IMR-90 (cell line): ENCODE measurements around the gene ABR. TPM values are rescaled to one million over a fixed set of nuclear protein-coding genes. Genes with fewer than 3 reads are reported as not detected.

Source experiments
- ATAC-seq: fragments of 200-7000 bp; cut with Tn5 transposase; 2 replicates; pipeline ENCODE4 v1.9.1; 2020; ENCODE audit warnings: low read depth, mild to moderate bottlenecking, moderate library complexity
- BruUV-seq: library from RNA; stranded (reverse); fragments of 400-500 nt; replicated peaks from 2 replicates; lab custom pipeline; 2021; lab: Mats Ljungman, UMichigan
- CTCF ChIA-PET: fragments of 300-600 bp; formaldehyde crosslinking; extraction: SDS; loops from one replicate; lab custom pipeline; 2021; ENCODE audit warnings: antibody characterized with exemption; lab: Yijun Ruan, JAX
- POLR2A ChIA-PET: fragments of 300-600 bp; sonication (Branson Sonifier 250); formaldehyde crosslinking; loops from one replicate; lab custom pipeline; 2022; ENCODE audit warnings: antibody characterized with exemption; ENCODE audit not compliant: unreplicated experiment; lab: Charles Lee
- DNase-seq: peaks from one replicate; pipeline ENCODE4 v3.0.0; 2013
- H2AFZ ChIP-seq: replicated peaks from 2 replicates; pipeline ENCODE3; 2013; ENCODE audit warnings: low read length, mild to moderate bottlenecking; ENCODE audit not compliant: poor library complexity
- H2AK5ac ChIP-seq: 2 replicates; pipeline ENCODE4 v1.6.1; 2013; ENCODE audit warnings: low read depth, low read length, inconsistent platforms
- H2AK9ac ChIP-seq: replicated peaks from 2 replicates; pipeline ENCODE3; 2013; ENCODE audit warnings: mild to moderate bottlenecking, low read depth, low read length, moderate library complexity; ENCODE audit not compliant: poor library complexity
- H2BK120ac ChIP-seq: 2 replicates; pipeline ENCODE4 v1.6.1; 2013; ENCODE audit warnings: low read depth, low read length, inconsistent platforms
- H2BK15ac ChIP-seq: 3 replicates; pipeline ENCODE4 v1.6.1; 2013; ENCODE audit warnings: low read depth, low read length, inconsistent platforms
- H2BK20ac ChIP-seq: 2 replicates; pipeline ENCODE4 v1.6.1; 2013; ENCODE audit warnings: low read depth, mild to moderate bottlenecking, inconsistent platforms, low read length, moderate library complexity
- H2BK5ac ChIP-seq: 2 replicates; pipeline ENCODE4 v1.6.1; 2013; ENCODE audit warnings: mild to moderate bottlenecking, low read depth, low read length, inconsistent platforms; ENCODE audit not compliant: poor library complexity, severe bottlenecking
- H3K14ac ChIP-seq: replicated peaks from 2 replicates; pipeline ENCODE4 v1.6.1; 2013; ENCODE audit warnings: low read depth, low read length, inconsistent platforms
- H3K18ac ChIP-seq: 2 replicates; pipeline ENCODE4 v1.6.1; 2013; ENCODE audit warnings: low read depth, low read length, control low read depth
- H3K23ac ChIP-seq: 2 replicates; pipeline ENCODE4 v1.6.1; 2013; ENCODE audit warnings: low read depth, low read length, inconsistent platforms
- H3K27ac ChIP-seq: 2 replicates; pipeline ENCODE4 v1.5.1; 2013; ENCODE audit warnings: mild to moderate bottlenecking, control low read depth, low read length; ENCODE audit not compliant: insufficient read depth
- H3K27me3 ChIP-seq: 2 replicates; pipeline ENCODE4 v1.6.1; 2013; ENCODE audit warnings: low read length; ENCODE audit not compliant: control insufficient read depth, insufficient read depth
- H3K36me3 ChIP-seq: 2 replicates; pipeline ENCODE4 v1.6.1; 2013; ENCODE audit warnings: low read length, mixed read lengths; ENCODE audit not compliant: control insufficient read depth, insufficient read depth
- H3K4ac ChIP-seq: 2 replicates; pipeline ENCODE4 v1.6.1; 2013; ENCODE audit warnings: low read depth, low read length, inconsistent platforms
- H3K4me1 ChIP-seq: 2 replicates; pipeline ENCODE4 v1.6.1; 2013; ENCODE audit warnings: low read length, mixed read lengths; ENCODE audit not compliant: control insufficient read depth, insufficient read depth
- H3K4me2 ChIP-seq: 2 replicates; pipeline ENCODE4 v1.6.1; 2013; ENCODE audit warnings: low read depth, mild to moderate bottlenecking, control low read depth, low read length, moderate library complexity
- H3K4me3 ChIP-seq: 2 replicates; pipeline ENCODE4 v1.5.1; 2013; ENCODE audit warnings: low read depth, mild to moderate bottlenecking, control low read depth, low read length, moderate library complexity; ENCODE audit not compliant: insufficient read depth
- H3K56ac ChIP-seq: 2 replicates; pipeline ENCODE4 v1.6.1; 2013; ENCODE audit warnings: low read length, inconsistent platforms; ENCODE audit not compliant: insufficient read depth; ENCODE audit errors: extremely low read depth
- H3K79me1 ChIP-seq, 2 experiments: 2 replicates each; pipeline ENCODE4 v1.6.1; 2013; ENCODE audit warnings: low read length in 2 of 2, inconsistent platforms in 1 of 2, low read depth in 1 of 2
- H3K9ac ChIP-seq: 2 replicates; pipeline ENCODE4 v1.6.1; 2013; ENCODE audit warnings: low read depth, low read length, control low read depth
- H3K9me1 ChIP-seq: 2 replicates; pipeline ENCODE4 v1.6.1; 2013; ENCODE audit warnings: low read length, inconsistent platforms; ENCODE audit not compliant: insufficient read depth
- H3K9me3 ChIP-seq: 2 replicates; pipeline ENCODE4 v1.6.1; 2013; ENCODE audit warnings: low read length; ENCODE audit not compliant: control insufficient read depth, insufficient read depth
- H4K20me1 ChIP-seq: 2 replicates; pipeline ENCODE4 v1.6.1; 2013; ENCODE audit warnings: low read length, inconsistent platforms; ENCODE audit not compliant: insufficient read depth
- H4K5ac ChIP-seq: 2 replicates; pipeline ENCODE4 v1.6.1; 2013; ENCODE audit warnings: mild to moderate bottlenecking, low read depth, low read length, control low read depth
- H4K8ac ChIP-seq, 2 experiments: 2 replicates each; pipeline ENCODE4 v1.6.1; 2013; ENCODE audit warnings: low read depth in 2 of 2, low read length in 2 of 2, control low read depth in 1 of 2, inconsistent platforms in 1 of 2
- H4K91ac ChIP-seq: 2 replicates; pipeline ENCODE4 v1.6.1; 2013; ENCODE audit warnings: low read depth, low read length, inconsistent platforms; ENCODE audit not compliant: insufficient read depth
- FOS ChIP-seq: fragments of 150-350 bp; IDR thresholded peaks from 2 replicates; pipeline ENCODE4 v1.6.1; 2016; ENCODE audit warnings: low read depth, low read length
- MAFK ChIP-seq: IDR thresholded peaks from 2 replicates; pipeline ENCODE4 v1.6.1; 2012; ENCODE audit warnings: low read depth, low read length, improper control_type of control experiment
- MAZ ChIP-seq: IDR thresholded peaks from 2 replicates; pipeline ENCODE4 v1.6.1; 2012; ENCODE audit warnings: low read depth, mild to moderate bottlenecking, low read length, improper control_type of control experiment, moderate library complexity, borderline replicate concordance
- MXI1 ChIP-seq: IDR thresholded peaks from 2 replicates; pipeline ENCODE4 v1.6.1; 2012; ENCODE audit warnings: low read depth, mild to moderate bottlenecking, low read length, moderate library complexity, borderline replicate concordance
- RAD21 ChIP-seq: IDR thresholded peaks from 2 replicates; pipeline ENCODE4 v1.6.1; 2012; ENCODE audit warnings: low read length, improper control_type of control experiment
- RCOR1 ChIP-seq: IDR thresholded peaks from 2 replicates; pipeline ENCODE4 v1.6.1; 2012; ENCODE audit warnings: mild to moderate bottlenecking, low read length, improper control_type of control experiment; ENCODE audit not compliant: insufficient replicate concordance
- SMC3 ChIP-seq: fragments of 150-350 bp; IDR thresholded peaks from 2 replicates; pipeline ENCODE4 v1.6.1; 2016; ENCODE audit warnings: low read depth, mild to moderate bottlenecking, antibody characterized with exemption, low read length, moderate library complexity
- WGBS, 2 experiments: methylation state at CpG; one replicate each; pipeline versions ENCODE4 v1.1.5 to v1.1.7; 2013; ENCODE audit warnings: missing lambda C conversion rate in 2 of 2; ENCODE audit not compliant: insufficient read length in 1 of 2; ENCODE audit errors: extremely low coverage in 2 of 2; 5-methylcytosine and 5-hydroxymethylcytosine counted together
- dilution Hi-C: fragments of 300-500 bp; cut with HindIII; formaldehyde crosslinking; loops from one replicate; pipeline ENCODE4 v1.14.3; 2018; ENCODE audit warnings: low sequenced_read_pairs; ENCODE audit not compliant: unreplicated experiment
- in situ Hi-C: fragments of 300-500 bp; cut with MboI; formaldehyde crosslinking; loops from 3 replicates; pipeline ENCODE4 v1.14.3; 2019; ENCODE audit warnings: low sequenced_read_pairs, inconsistent platforms, mixed read lengths
- intact Hi-C: fragments of 100-400 bp; cut with micrococcal nuclease; formaldehyde crosslinking; loops from 2 replicates; pipeline ENCODE4 v1.10.0; 2022
- polyA plus RNA-seq, 3 experiments: library from polyadenylated mRNA; depleted of rRNA; stranded (reverse); fragments of >200 nt; gene quantifications; 2 replicates each; pipeline ENCODE4 v1.2.3, GENCODE V29; 2012; ENCODE audit warnings: low replicate concordance in 1 of 3
- total RNA-seq: library from RNA; depleted of rRNA; stranded (reverse); fragments of >200 nt; gene quantifications from 2 replicates; pipeline ENCODE4 v1.2.3, GENCODE V29; 2012

The ABR gene
- total and polyA plus RNA-seq, 2 of the 4 experiments (the other 2 are of a cell fraction), result 28.3 to 79.7 TPM

GRCh38 chr17:1197781-1198490 is 18.2 kb upstream of the ABR start:
- 57% methylated on average over 6 of the region's 17 CpGs; no CpG with 5 or more reads in 1 of the 2 experiments for WGBS, 2 experiments
- ATAC-seq, result peak; percentile 56
- Histone ChIP-seq H3K4me3 (no peak overlapping the region), H3K36me3 (no peaks in the 10 kb centered on the region), H4K5ac (no peak overlapping the region; the same call in 1 of the 2 replicates), H3K27me3 (peaks cover 7% of the 10 kb centered on the region), H3K4me1 (peaks cover 7% of the 10 kb centered on the region; the same call in 1 of the 2 replicates), H2BK5ac (no peak overlapping the region), H2AK9ac (no peak overlapping the region), H2BK15ac (no peak overlapping the region; the same call in 2 of the 3 replicates), H4K20me1 (no peaks in the 10 kb centered on the region), H2BK20ac (peak overlapping the region; percentile 16; the same call in 1 of the 2 replicates), H3K9ac (no peak overlapping the region), H2AK5ac (0 out of 2 replicates have a peak overlapping the region, but pooled peaks have one; percentile 24), H3K9me3 (no peaks in the 10 kb centered on the region), H2AFZ (peak overlapping the region; percentile 28), H3K23ac (no peak overlapping the region), H3K14ac (no peak overlapping the region; the same call in 1 of the 2 replicates), H3K18ac (no peak overlapping the region; the same call in 1 of the 2 replicates), H3K27ac (no peak overlapping the region), H4K91ac (no peak overlapping the region; the same call in 1 of the 2 replicates), H3K56ac (no peak overlapping the region), H3K4ac (no peak overlapping the region; the same call in 1 of the 2 replicates), H3K9me1 (no peaks in the 10 kb centered on the region), H4K8ac (peak overlapping the region in 1 of 2 experiments; percentile 43; a peak in 1 of 4 replicates), H3K4me2 (no peak overlapping the region), H3K79me1 (no peaks in the 10 kb centered on the region), H2BK120ac (peak overlapping the region; percentile 5; the same call in 1 of the 2 replicates)
- DNase-seq, result no peak
- no TSS peak for BruUV-seq
- ChIA-PET POLR2A (no interaction called here), CTCF (interaction anchor here (0.6 to 2.0 kb wide), 3 partner anchors 10 to 342 kb away, joined by 3 to 7 read pairs (median 4); no protein-coding TSS in a partner anchor)
- intact Hi-C loops, result no loop called here
- TF ChIP-seq RCOR1 (no peak), MAFK (no peak), SMC3 (no peak), MAZ (no peak), FOS (no peak), MXI1 (no peak), RAD21 (no peak)
- in situ Hi-C loops, result no loop called here
- dilution Hi-C loops, result no loop called here
